GM19035 (cell line): ENCODE results near the gene ANAPC2.

Experiments
- ATAC-seq: cut with Tn5 transposase; IDR thresholded peaks from one replicate; pipeline ENCODE4 v1.9.1; 2021; ENCODE audit not compliant: unreplicated experiment

Gene ANAPC2

GRCh38 chr9:137130176-137130755 is 58.1 kb downstream of the ANAPC2 start:
- ATAC-seq, result peak; percentile 21

GRCh38 chr9:137129456-137130175 is 58.7 kb downstream of the ANAPC2 start:
- ATAC-seq, result peak; percentile 76

DNA sequence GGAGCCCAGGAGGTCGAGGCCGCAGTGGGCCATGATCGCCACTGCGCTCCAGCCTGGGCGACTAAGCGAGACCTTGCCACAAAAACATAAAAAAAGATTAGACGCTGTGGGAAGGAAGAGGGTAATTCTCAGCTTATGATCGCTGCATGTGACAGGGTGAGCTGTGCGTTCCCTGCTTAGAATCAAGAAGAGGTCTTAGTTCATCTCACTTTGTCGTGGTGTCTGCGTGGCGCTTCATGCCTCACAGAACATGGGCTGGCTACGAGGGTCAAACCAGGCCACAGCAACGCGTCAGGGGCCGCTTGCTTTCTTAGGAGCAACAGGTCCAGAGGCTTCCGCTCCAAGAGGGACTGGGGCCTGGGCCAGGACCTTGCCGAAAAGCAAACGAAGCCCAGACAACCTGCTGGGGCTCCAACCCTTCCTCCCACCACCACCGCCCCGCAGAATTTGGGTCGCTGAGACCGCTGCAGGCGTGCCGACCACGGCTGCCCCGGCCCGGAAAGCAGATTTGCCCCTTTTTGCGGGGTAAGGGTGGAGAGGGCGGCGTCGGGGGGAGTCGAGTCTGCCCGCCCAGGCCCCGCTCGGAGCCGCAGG is 59.4 kb downstream of the ANAPC2 start:
- ATAC-seq, result peak; percentile 12

- ATAC-seq, result no peak
Observed at GRCh38 chr9:137128158-137128861, 60.0 kb downstream of the ANAPC2 start.

- ATAC-seq, result no peak
Observed at GRCh38 chr9:137127301-137128157, 60.8 kb downstream of the ANAPC2 start.

DNA sequence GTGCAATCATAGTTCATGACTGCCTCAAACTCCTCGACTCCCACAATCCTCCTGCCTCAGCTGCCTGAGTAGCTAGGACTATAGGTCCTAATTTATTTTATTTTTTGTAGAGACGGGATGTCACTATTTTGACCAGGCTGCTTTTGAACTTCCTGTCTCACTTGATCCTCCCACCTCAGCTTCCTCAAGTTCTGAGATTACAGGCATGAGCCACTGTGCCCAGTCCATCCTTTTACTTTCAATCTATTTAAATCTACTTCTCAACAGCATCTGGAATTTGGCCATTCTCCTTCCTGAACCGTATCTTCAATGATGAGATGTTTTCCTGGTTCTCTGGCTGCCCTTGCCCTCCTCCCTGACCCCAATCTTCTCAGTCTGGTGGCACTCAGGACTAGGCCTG is 61.6 kb downstream of the ANAPC2 start:
- no peak for ATAC-seq
